Right hindlimb (tissue), 1 donor: Measurements from ENCODE around the gene TPRA1.
"Not testable (repeated sequence)": the region's sequence is repeated elsewhere in the genome, so short reads cannot be mapped to it uniquely, and the experiment has no call there.

Source experiments
- DNase-seq: peaks from one replicate; pipeline ENCODE4 v3.0.0-alpha.2; 2018

Gene TPRA1

DNA sequence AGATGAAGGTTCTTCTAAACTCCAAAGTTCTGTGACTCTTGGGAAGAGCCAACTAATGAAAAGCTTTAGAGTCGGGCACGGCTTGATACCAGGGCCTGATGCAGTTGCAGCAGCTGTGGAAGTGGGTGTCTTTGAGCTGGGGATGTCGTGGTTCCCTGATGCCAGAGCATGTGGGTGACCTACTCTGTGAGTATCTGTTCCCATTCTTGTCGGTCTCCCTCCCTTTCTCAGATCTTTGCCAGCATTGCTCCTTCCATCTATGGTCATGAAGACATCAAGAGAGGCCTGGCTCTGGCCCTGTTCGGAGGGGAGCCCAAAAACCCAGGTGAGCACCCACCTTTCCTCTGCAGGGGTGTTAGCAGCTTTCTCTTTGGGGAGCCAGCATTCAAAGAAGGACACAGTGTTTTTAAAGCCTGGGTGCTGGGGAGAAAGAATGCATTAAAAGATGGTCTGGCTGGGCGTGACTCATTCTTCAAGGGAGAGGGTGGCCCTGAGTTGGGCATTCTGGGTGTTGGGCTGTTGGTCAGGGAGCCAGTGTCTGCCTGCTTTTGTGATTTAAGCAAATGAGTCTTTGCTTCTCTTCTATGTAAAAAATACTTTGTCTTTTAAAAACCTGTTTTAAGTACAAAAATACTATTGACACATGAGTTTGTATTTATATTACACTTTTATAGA, 25.2 kb upstream of the TPRA1 start:
- no peak for DNase-seq

DNA sequence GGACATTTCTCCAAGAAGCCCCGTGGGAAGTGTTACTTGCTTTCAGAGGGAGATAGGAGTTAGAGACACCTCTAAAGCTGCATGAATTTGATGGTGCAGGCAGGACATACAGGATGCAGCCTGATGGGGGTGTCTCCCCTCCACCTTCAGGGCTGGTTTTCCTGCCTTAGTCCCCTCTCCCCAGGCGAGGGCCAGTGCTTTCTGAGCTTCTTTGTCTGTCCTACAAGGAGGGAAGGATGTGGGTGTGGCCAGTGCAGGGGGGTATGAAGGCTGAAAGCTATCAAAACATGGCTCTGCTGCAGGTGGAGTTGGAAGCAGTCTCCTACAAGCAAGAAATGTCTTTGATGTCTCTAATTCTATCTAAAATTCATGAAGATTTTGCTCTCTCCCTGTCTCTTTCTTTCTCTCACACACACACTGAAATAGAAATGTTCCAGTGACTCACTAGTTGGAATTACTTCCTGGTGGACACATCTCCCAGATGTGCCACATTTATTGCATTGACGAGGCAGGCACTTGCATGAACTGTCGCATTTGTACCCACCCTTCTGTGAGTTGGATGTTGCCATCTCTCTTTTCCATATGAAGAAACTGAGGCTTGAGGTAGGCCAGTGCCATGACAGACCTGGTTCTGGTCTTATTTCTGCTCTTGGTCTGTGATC, 24.5 kb upstream of the TPRA1 start:
- DNase-seq, result no peak

DNA sequence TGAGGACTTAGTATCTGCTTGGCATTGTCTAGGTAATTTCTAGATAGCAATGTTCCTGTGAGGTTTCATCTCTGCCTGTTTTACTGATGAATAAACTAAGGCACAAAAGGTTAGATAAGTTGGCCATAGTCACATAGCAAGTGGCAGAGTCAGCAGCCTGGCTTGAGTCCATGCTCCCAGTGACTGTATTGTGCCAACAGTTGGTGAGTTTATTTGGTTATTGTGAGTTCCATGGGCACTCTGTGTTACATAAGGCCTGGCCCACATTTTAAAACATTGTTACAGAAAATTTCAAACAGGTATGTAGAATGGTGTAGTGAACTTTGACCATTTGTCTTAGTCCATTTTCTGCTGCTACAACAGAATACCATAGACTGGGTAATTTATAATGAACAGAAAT, 22.9 kb upstream of the TPRA1 start:
- no peak for DNase-seq

DNA sequence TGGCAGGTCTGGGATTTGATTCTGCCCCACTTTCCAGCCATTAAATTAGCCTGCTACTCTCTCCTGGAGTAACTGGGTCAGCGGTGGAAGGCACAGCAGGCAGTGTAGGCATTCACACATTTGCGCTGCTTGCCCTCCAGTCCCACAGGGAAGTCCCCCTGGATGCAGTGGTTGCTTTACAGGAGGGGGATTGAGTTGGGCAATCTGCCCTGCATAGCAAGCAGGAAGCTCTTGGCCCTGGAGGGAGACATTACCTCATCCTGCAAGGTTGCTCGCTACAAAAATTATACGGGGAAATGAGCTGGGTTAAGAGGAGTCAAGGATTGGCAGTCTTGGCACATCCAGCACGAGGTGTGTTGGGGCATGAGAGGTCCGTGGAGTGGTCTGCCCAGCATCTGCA, 22.4 kb upstream of the TPRA1 start:
- DNase-seq, result no peak

DNA sequence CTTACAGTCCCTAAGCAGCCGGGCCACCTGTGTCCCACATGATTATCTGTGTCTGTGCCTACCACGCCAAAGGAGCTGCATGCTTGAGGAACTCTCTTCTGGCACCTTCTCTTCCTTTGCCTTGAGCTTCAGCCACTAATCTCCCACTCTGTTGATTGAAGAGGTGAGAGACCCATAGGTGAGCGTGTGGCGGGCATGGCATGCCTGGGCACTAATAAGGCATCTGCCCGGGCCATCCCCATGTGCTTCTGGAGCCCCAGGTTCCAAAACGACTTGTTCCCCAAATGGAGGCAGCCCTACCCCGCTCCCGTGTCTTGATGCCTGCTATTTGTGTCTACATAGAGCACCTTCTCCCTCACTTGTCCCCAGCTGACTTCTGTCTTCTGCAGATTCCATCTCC, 20.7 kb upstream of the TPRA1 start:
- no peak for DNase-seq

DNA sequence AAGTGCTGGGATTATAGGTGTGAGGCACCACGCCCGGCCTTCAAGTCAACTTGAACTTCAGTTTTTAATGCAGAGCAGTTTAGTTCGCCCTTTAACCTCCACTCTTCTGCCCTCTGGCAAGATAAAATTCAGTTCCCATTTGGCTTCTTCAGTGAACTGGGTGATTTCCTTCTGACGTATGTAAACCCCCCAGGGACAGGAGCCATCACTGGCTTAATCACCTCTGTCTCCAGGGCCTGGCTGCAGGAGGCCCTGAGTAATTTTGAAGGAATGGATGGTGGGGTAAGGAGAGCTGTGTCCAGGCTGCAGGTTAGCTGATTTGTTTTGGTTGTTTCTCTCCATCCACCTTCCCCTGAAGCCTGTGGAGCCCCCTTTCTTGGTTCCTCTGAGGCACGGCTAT, 19.6 kb upstream of the TPRA1 start:
- no peak for DNase-seq

DNA sequence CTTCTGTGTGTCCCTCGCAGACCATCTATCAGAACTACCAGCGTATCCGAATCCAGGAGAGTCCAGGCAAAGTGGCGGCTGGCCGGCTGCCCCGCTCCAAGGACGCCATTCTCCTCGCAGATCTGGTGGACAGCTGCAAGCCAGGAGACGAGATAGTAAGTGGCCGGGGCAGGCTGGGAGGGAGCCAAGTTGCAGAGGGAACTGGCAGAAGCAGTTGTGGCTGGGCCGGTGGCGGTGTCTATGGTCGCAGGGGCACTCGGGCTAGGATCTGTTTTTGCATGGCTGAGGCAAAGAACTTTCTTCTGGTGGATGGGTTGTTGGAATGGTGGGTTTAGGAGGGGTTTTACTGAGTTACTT, 17.8 kb upstream of the TPRA1 start:
- no peak for DNase-seq

DNA sequence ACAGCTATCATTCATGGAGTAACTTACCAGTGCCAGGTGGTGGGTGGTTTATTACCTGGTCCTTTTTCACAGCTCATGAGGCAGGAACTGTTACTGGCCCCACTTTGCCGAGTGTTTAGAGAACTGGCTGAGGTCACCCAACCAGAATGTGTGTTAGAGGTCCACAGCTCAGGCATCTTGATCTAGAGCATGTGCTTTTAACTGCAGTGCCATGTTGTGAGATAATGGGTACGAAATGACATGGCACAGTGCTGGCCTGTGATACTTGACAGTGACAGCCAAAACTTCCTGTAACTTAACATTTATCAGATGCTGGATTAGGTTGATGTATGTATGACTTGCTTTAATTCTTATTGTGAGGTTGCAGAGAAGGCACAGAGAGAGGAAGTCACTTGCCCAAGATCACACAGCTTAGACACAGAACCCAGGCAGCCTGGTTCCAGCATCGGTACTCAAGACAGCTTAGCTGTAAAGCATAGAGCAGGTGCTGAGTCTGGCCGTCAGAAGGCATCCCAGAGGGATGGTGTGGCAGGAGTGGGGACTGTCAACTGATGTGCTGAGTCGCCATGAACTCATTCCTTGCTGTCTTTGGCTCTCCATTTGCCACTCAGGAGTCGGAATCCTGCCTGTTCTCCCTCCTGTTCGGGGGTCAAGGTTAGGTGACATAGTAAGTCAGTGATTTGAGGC, 17.3 kb upstream of the TPRA1 start:
- DNase-seq, result no peak

DNA sequence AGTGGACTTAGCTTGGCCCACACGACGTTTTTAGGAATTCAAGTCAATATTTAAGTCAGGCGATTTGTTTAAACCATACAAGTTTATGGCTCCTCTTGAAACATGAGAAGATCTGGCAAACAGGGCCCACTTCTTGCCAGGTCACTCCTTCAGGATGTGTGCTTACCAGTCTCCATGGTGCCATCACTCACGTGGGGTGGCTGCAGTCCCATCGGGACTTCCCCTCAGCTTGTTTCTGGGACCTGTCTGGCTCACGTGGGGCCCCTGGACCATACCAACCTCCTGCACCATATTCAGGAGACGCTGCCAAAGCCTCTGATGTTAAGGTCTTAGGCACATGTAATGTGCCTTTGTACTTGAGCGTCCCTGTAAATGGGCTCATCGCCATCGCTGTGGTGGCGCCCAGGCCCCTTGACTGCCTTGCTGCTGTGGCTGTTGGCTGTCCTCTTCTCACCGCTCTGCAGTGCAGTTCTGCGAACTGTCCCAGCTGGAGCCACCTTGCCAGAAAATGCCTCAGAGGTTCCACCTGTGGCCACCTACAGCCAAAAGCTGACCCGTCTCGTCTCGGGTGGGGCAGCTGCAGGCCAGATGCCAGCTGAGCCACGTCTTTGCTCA, 16.6 kb upstream of the TPRA1 start:
- DNase-seq, result no peak

DNA sequence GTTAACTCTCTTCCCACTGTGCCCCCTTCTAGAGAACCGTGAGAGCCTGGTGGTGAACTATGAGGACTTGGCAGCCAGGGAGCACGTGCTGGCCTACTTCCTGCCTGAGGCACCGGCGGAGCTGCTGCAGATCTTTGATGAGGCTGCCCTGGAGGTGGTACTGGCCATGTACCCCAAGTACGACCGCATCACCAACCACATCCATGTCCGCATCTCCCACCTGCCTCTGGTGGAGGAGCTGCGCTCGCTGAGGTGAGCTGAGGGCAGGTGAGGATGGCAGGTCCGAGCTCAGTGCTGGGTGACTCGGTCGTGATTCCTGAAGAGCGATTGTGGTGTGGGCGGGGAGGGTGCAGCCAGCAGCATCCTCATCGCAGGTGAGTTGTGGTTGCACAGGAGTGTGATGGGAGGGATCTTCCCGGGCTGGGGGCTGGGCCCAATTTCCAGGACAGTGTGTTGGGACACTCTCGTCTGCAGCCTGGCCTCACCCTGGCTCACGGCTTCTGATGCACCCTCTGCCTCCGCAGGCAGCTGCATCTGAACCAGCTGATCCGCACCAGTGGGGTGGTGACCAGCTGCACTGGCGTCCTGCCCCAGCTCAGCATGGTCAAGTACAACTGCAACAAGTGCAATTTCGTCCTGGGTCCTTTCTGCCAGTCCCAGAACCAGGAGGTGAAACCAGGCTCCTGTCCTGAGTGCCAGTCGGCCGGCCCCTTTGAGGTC, 15.7 kb upstream of the TPRA1 start:
- DNase-seq, result no peak

DNA sequence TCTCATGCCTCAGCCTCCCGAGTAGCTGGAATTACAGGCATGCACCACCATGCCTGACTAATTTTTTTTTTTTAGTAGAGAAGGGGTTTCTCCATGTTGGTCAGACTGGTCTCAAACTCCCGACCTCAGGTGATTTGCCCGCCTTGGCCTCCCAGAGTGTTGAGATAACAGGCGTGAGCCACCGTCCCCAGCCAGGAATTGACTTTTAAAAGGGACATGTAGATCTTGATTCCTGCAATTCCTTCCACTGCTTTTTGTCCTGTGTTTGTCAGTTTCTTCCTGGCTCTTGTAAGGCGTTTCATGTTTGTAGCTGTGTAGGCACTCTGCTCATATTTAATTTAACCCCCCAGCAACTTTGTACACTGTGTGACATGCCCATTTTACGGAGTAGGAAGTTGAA, 15.0 kb upstream of the TPRA1 start:
- DNase-seq, result not testable (repeated sequence)

DNA sequence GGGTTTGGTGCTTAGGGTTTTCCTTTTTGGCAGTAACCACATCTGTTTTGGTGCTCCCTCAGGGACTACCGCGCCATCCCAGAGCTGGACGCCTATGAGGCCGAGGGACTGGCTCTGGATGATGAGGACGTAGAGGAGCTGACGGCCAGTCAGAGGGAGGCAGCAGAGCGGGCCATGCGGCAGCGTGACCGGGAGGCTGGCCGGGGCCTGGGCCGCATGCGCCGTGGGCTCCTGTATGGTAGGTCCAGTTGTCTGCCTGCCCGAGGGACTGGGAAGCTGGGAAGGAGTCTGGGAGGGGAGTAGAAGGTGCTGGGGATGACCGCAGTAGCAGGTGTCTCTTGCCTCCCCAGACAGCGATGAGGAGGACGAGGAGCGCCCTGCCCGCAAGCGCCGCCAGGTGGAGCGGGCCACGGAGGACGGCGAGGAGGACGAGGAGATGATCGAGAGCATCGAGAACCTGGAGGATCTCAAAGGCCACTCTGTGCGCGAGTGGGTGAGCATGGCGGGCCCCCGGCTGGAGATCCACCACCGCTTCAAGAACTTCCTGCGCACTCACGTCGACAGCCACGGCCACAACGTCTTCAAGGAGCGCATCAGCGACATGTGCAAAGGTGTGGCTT, 14.1 kb upstream of the TPRA1 start:
- DNase-seq, result no peak

DNA sequence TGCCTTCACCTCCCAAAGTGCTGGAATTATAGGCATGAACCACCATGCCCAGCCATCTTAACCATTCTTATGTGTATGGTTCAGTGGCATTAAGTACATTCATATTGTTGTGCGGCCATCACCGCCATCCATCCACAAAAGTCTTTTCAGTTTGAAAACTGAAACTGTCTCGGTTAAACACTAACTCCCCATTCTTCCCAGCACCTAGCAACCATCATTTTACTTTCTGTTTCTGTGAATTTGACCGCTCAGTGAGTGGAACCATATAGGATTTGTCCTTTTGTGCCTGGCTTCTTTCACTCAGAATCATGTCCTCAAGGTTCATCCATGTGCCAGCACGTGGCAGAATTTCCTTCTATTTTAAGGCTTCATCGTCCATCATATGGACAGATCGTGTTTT, 13.5 kb upstream of the TPRA1 start:
- DNase-seq, result no peak

DNA sequence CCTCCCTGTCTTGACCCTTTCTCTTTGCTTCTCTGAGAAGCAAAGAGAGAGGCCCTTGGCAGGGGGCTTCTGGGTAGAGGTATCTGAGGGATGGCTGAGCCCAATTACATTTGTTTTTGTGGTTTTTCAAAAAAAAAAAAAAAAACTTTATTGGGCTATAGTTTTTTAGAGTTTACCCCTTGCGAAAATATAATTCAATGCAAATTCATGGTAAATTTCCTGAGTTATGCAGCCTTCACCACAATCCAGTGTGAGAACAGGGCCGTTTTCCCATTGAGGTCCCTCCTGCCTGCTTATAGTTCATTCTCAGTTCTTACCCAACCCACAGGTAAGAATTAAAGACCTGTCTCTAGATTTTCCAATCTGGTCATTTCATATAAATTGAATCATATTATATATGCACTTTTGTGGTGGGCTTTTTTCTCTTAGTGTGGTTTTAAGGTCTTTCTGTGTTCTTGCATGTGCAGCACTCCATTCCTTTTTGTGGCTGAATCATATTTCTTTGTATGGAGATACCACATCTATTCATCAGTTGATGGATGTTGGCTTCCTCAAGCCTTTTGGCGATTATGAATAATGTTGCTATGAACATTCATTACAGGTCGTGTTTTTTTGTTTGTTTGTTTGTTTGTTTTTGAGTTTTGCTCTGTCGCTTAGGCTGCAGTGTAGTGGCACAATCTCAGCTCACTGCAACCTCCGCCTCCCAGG, 10.4 kb upstream of the TPRA1 start:
- DNase-seq, result no peak

DNA sequence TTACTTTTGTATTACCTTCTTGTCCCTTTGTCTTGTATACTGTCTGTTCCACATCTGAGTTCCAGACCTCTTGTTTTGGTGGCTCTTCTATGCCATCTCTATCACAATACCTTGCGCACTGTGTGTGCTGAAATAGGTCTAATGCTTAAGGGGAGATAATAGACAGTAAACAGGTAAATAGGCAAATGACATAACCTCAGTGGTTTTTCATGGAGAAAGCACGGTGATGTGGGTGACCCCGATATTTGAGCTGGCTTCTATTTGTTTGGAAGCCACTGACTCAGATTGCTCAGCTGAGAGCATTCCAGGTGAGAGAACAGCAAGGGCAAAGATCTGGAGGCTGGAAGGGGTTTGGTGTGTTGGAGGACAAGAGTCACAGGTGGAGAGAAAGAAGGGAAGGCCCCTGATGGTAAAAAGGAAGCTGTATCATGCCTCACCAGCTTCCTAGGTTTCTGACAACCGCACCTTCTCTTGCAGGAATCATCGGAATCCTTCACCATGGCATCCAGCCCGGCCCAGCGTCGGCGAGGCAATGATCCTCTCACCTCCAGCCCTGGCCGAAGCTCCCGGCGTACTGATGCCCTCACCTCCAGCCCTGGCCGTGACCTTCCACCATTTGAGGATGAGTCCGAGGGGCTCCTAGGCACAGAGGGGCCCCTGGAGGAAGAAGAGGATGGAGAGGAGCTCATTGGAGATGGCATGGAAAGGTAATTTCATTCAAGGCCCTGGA, 8.5 kb upstream of the TPRA1 start:
- DNase-seq, result no peak

DNA sequence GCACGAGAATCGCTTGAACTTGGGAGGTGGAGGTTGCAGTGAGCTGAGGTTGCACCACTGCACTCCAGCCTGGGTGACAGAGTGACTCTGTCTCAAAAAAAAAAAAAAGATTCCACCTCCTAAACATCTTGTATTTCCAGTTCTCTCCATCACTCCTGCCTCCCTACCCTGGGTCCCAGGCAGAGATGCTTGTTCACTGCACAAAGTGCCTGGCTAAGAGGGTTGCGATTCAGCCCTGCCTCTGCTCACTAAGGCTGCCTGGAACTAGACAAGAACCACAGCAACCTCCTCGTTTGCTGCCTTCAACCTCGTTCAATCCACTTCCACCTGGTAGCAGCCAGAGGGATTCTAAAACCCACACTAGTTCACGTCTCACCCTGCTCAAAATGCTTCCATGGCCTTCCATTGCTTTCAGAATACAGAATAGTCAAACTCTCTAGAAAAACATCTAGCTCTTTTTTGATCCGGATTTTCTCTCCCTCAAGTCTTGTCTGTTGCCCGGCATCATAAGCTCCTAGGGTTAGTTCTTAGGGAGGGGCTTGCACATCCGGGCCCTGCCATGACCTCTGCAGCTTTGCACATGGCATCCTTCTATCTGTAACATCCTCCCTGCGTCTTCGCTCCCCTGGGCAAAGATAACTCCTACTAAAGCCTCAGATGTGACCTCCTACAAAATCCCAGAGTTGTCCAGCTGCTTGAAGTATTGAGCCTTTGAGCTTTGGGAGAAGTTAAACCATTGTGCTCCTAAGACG, 6.7 kb upstream of the TPRA1 start:
- no peak for DNase-seq

DNA sequence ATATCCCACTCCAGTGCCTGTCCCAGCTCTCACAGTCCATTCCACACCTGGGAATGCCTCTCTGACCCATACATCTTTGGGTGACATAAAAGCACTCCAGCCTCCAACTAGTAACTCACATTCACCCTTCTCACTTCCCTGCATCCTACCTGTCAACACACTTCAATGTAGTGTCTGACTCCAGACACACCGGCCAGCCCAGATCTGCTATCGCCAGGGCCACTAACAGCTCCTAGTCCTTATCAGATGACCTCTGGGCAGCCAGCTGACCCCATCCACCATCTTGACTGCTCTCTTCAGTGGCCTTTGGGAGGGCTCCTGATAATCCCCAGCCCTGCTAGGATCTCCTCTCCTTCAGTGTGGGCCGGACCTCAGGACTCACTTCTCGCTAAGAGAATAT, 4.8 kb upstream of the TPRA1 start:
- DNase-seq, result no peak

DNA sequence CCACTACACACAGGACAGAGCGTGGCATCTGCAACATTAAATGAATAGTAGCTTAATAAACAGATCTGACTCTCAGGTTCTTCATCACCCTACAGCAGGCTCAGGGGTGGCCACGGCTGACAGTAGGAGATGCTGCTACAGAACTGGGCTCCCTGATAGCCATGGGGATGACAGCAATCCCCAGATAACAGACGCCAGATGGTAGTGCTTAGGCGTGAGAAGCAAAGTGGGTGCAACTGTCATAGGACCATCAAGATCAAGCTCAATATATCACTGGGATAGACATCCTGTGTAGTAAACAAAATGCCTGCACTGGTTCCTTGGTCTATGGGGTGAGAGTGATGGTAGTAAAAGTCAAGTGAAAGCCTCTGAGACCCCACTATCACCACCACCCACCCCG, 2.6 kb upstream of the TPRA1 start:
- DNase-seq, result no peak

DNA sequence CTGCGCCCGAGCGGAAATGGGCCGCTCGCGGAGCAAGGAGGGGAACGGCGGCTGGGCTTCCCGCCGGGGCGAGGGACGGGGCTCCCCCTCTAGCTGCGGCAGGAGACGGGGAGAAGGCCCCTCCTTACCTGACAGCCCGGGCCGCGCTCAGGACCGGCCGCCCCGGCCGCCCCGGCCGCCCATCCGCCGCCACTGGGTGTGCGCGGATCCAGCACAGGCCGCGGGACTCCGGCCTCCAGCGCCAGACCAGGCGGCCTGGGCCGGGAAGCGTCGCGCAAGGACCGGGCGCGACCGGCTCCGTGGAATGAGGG, 296 bp downstream of the TPRA1 start:
- no peak for DNase-seq

DNA sequence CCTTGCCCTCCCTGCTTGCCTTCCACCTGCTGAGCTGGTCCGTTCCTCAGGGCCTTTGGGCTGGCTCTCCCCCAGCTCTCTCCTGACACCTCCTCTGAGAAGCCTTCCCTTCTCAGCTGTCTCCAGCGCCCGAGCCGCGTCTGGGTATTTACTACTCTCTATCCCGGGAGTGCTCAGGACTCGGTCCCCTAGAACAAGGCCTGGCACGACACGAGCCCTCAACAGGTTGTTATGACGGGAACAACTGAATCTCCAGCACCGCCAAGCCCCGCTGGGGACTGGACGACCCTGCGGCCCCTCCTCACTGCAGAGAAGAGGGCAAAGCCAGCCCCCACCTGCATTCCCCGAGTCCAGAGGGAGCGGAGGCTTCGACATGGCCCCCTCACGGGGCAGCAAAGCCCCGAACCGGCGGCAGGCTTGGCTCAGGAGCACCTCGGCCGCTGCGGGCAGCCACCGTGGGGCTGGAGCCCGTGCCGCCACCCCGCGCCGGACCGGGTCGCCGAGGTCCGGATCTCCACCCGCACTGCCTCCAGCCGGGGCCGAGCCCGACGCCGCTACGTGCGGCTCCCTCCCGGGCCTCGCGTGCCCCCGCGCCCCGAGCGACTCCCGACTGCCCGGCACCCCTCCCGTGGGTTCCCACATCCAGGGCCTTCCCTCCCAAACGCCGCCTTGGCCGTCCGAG, 792 bp downstream of the TPRA1 start:
- no peak for DNase-seq
